ENCODE results near the gene ACTL10. TPM values are rescaled to one million over a fixed set of nuclear protein-coding genes. Genes with fewer than 3 reads are reported as not detected.

ACTL10 gene
- total and polyA plus RNA-seq, 4 donors = 0.50 to 1.2 (median 0.80) TPM

GRCh38 chr20:33702861-33703260, 36.1 kb downstream of the ACTL10 start:
- 31% methylated on average over 5 of the region's 5 CpGs for WGBS (ENCODE audit: insufficient coverage)
- Histone ChIP-seq H3K4me1 (ENCODE audit: control insufficient read depth, insufficient read depth, low read length) (peaks cover 8% of the 10 kb centered on the region), H3K27me3 (ENCODE audit: control insufficient read depth, insufficient read depth, low read length) (no peaks in the 10 kb centered on the region), H3K4me3 (ENCODE audit: low read depth, low read length) (no peak overlapping the region), H3K36me3 (ENCODE audit: control insufficient read depth, insufficient read depth, low read length) (peaks cover 13% of the 10 kb centered on the region), H3K27ac (ENCODE audit: low read depth, low read length) (no peak overlapping the region), H3K9me3 (ENCODE audit: control insufficient read depth, insufficient read depth, low read length) (no peaks in the 10 kb centered on the region)
- peak in 4 of 6 donors; percentile 17 to 95 (median 60) for DNase-seq (ENCODE audit: low read depth in 4 of 6, low spot score in 6 of 6)

GRCh38 chr20:33703498-33704137, 36.9 kb downstream of the ACTL10 start:
- Histone ChIP-seq H3K27me3 (ENCODE audit: control insufficient read depth, insufficient read depth, low read length) (no peaks in the 10 kb centered on the region), H3K36me3 (ENCODE audit: control insufficient read depth, insufficient read depth, low read length) (peaks cover 13% of the 10 kb centered on the region), H3K4me3 (ENCODE audit: low read depth, low read length) (no peak overlapping the region), H3K4me1 (ENCODE audit: control insufficient read depth, insufficient read depth, low read length) (peaks cover 8% of the 10 kb centered on the region), H3K9me3 (ENCODE audit: control insufficient read depth, insufficient read depth, low read length) (no peaks in the 10 kb centered on the region), H3K27ac (ENCODE audit: low read depth, low read length) (no peak overlapping the region)
- 88% methylated on average over 5 of the region's 8 CpGs for WGBS (ENCODE audit: insufficient coverage)
- no peak for DNase-seq (ENCODE audit: low read depth in 4 of 6, low spot score in 6 of 6)

DNA sequence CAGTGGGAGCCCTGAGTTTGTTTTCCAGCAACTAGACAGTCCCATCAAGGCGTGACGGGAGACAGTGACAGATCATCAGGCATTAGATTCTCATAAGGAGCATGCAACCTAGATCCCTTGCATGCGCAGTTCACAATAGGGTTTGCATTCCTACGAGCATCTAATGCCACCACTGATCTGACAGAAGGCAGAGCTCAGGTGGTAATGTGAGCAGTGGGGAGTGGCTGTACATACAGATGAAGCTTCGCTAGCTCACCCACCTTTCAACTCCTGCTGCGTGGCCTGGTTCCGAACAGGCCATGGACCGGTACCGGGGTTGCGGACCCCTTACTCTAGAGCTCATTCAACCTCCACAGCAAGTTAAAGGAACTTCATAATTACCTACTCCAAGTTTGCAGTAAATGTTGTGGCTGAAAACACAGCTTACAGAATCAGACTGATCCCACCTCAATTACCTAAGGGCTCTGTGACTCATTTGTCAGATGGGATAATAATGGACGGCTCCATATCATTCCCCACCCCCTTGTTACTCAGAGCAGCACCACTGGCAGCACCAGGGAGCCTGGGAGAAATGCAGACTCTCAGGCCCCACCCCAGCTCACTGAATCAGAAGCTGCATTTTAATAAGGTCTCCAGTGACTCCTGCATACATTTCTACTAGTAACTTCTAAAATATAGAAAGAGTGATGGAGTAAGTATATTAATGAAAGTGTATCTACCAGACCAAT, 37.6 kb downstream of the ACTL10 start:
- H3K27me3 ChIP-seq (ENCODE audit: control insufficient read depth, insufficient read depth, low read length) = no peaks in the 10 kb centered on the region
- H3K36me3 ChIP-seq (ENCODE audit: control insufficient read depth, insufficient read depth, low read length) = peaks cover 13% of the 10 kb centered on the region
- H3K27ac ChIP-seq (ENCODE audit: low read depth, low read length) = no peak overlapping the region
- no peak for DNase-seq (ENCODE audit: low read depth in 4 of 6, low spot score in 6 of 6)
- WGBS (ENCODE audit: insufficient coverage) = 91% methylated on average over 8 of the region's 11 CpGs
- peaks cover 8% of the 10 kb centered on the region for H3K4me1 ChIP-seq (ENCODE audit: control insufficient read depth, insufficient read depth, low read length)
- H3K4me3 ChIP-seq (ENCODE audit: low read depth, low read length) = no peak overlapping the region
- no peaks in the 10 kb centered on the region for H3K9me3 ChIP-seq (ENCODE audit: control insufficient read depth, insufficient read depth, low read length)

- WGBS (ENCODE audit: insufficient coverage) = 75% methylated on average over 3 of the region's 11 CpGs
- no peak for DNase-seq (ENCODE audit: low read depth in 4 of 6, low spot score in 6 of 6)
- Histone ChIP-seq H3K4me3 (ENCODE audit: low read depth, low read length) (no peak overlapping the region), H3K9me3 (ENCODE audit: control insufficient read depth, insufficient read depth, low read length) (no peaks in the 10 kb centered on the region), H3K36me3 (ENCODE audit: control insufficient read depth, insufficient read depth, low read length) (peaks cover 44% of the 10 kb centered on the region), H3K4me1 (ENCODE audit: control insufficient read depth, insufficient read depth, low read length) (peaks cover 8% of the 10 kb centered on the region), H3K27ac (ENCODE audit: low read depth, low read length) (no peak overlapping the region), H3K27me3 (ENCODE audit: control insufficient read depth, insufficient read depth, low read length) (no peaks in the 10 kb centered on the region)
Observed at GRCh38 chr20:33707668-33708067, 40.9 kb downstream of the ACTL10 start.

DNA sequence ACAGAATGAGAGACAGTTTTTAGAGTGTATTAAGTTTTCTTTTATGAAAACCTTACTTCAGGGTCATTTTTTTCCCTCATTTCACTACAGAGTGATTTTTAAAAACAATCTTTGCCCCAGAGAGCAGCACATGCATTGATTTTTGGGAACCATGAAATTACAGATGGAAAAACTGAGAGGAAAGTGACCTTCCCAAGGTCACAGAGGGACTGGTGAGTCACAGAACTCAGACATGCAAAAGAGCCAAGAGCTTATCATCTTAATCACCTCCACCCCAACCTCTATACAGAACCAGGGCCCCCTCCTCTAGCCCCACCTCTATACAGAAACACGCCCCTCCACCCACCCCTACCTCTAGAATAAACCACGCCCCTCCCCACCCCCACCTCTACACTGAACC, 42.7 kb downstream of the ACTL10 start:
- Histone ChIP-seq H3K4me3 (ENCODE audit: low read depth, low read length) (no peak overlapping the region), H3K36me3 (ENCODE audit: control insufficient read depth, insufficient read depth, low read length) (peaks cover 59% of the 10 kb centered on the region), H3K4me1 (ENCODE audit: control insufficient read depth, insufficient read depth, low read length) (no peaks in the 10 kb centered on the region), H3K27me3 (ENCODE audit: control insufficient read depth, insufficient read depth, low read length) (no peaks in the 10 kb centered on the region), H3K27ac (ENCODE audit: low read depth, low read length) (no peak overlapping the region), H3K9me3 (ENCODE audit: control insufficient read depth, insufficient read depth, low read length) (no peaks in the 10 kb centered on the region)
- WGBS (ENCODE audit: insufficient coverage) = no CpG with 5 or more reads among the region's 2 CpGs
- no peak for DNase-seq (ENCODE audit: low read depth in 4 of 6, low spot score in 6 of 6)

GRCh38 chr20:33709905-33710541, 43.3 kb downstream of the ACTL10 start:
- Histone ChIP-seq H3K9me3 (ENCODE audit: control insufficient read depth, insufficient read depth, low read length) (no peaks in the 10 kb centered on the region), H3K4me1 (ENCODE audit: control insufficient read depth, insufficient read depth, low read length) (no peaks in the 10 kb centered on the region), H3K4me3 (ENCODE audit: low read depth, low read length) (no peak overlapping the region), H3K27ac (ENCODE audit: low read depth, low read length) (no peak overlapping the region), H3K36me3 (ENCODE audit: control insufficient read depth, insufficient read depth, low read length) (peaks cover 63% of the 10 kb centered on the region), H3K27me3 (ENCODE audit: control insufficient read depth, insufficient read depth, low read length) (no peaks in the 10 kb centered on the region)
- DNase-seq (ENCODE audit: low read depth in 4 of 6, low spot score in 6 of 6) = no peak
- 88% methylated on average over 10 of the region's 16 CpGs for WGBS (ENCODE audit: insufficient coverage)

- DNase-seq (ENCODE audit: low read depth in 4 of 6, low spot score in 6 of 6) = no peak
- Histone ChIP-seq H3K4me1 (ENCODE audit: control insufficient read depth, insufficient read depth, low read length) (no peaks in the 10 kb centered on the region), H3K36me3 (ENCODE audit: control insufficient read depth, insufficient read depth, low read length) (peaks cover 64% of the 10 kb centered on the region), H3K4me3 (ENCODE audit: low read depth, low read length) (no peak overlapping the region), H3K27ac (ENCODE audit: low read depth, low read length) (no peak overlapping the region), H3K27me3 (ENCODE audit: control insufficient read depth, insufficient read depth, low read length) (no peaks in the 10 kb centered on the region), H3K9me3 (ENCODE audit: control insufficient read depth, insufficient read depth, low read length) (no peaks in the 10 kb centered on the region)
- WGBS (ENCODE audit: insufficient coverage) = 80% methylated on average over 11 of the region's 14 CpGs
Observed at GRCh38 chr20:33710681-33711445, 44.1 kb downstream of the ACTL10 start.

- Histone ChIP-seq H3K4me1 (ENCODE audit: control insufficient read depth, insufficient read depth, low read length) (no peaks in the 10 kb centered on the region), H3K4me3 (ENCODE audit: low read depth, low read length) (no peak overlapping the region), H3K9me3 (ENCODE audit: control insufficient read depth, insufficient read depth, low read length) (no peaks in the 10 kb centered on the region), H3K36me3 (ENCODE audit: control insufficient read depth, insufficient read depth, low read length) (peaks cover 67% of the 10 kb centered on the region), H3K27me3 (ENCODE audit: control insufficient read depth, insufficient read depth, low read length) (no peaks in the 10 kb centered on the region), H3K27ac (ENCODE audit: low read depth, low read length) (no peak overlapping the region)
- no peak for DNase-seq (ENCODE audit: low read depth in 4 of 6, low spot score in 6 of 6)
- no CpG with 5 or more reads among the region's 1 CpG for WGBS (ENCODE audit: insufficient coverage)
Observed at GRCh38 chr20:33711446-33711738, 44.6 kb downstream of the ACTL10 start.

- Histone ChIP-seq H3K27ac (ENCODE audit: low read depth, low read length) (no peak overlapping the region), H3K4me3 (ENCODE audit: low read depth, low read length) (no peak overlapping the region), H3K36me3 (ENCODE audit: control insufficient read depth, insufficient read depth, low read length) (peaks cover 54% of the 10 kb centered on the region), H3K4me1 (ENCODE audit: control insufficient read depth, insufficient read depth, low read length) (peaks cover under 1% of the 10 kb centered on the region), H3K27me3 (ENCODE audit: control insufficient read depth, insufficient read depth, low read length) (no peaks in the 10 kb centered on the region), H3K9me3 (ENCODE audit: control insufficient read depth, insufficient read depth, low read length) (no peaks in the 10 kb centered on the region)
- DNase-seq (ENCODE audit: low read depth in 4 of 6, low spot score in 6 of 6) = no peak
- 95% methylated on average over 8 of the region's 10 CpGs for WGBS (ENCODE audit: insufficient coverage)
Observed at GRCh38 chr20:33713865-33714367, 47.2 kb downstream of the ACTL10 start.

Measured in spinal cord (tissue), 10 donors.